Spleen (tissue), 11 donors: Measurements from ENCODE around the gene NDP. TPM values are rescaled to one million over a fixed set of nuclear protein-coding genes. Genes with fewer than 3 reads are reported as not detected.

Experiments used
- DNase-seq: peaks from one replicate; pipeline ENCODE4 v3.0.0-alpha.2; 2020
- H3K27ac ChIP-seq, 8 donors: fragments of 200-600 bp; sonication (generic) in 7 of 8; 1 replicate in 4 of 8; 2 replicates in 4 of 8; pipeline versions ENCODE4 v1.5.0 to v1.8.0; 2016 to 2021; ENCODE audit warnings: inconsistent platforms in 4 of 8, mild to moderate bottlenecking in 4 of 8, moderate library complexity in 1 of 8
- H3K27me3 ChIP-seq, 7 donors: fragments of 200-600 bp; sonication (generic) in 6 of 7; replicated peaks in 1 of 7; 1 replicate in 4 of 7; 2 replicates in 3 of 7; pipeline versions ENCODE4 v1.5.0 to v1.8.0; 2016 to 2021; ENCODE audit warnings: inconsistent platforms in 3 of 7, mild to moderate bottlenecking in 1 of 7
- H3K36me3 ChIP-seq, 6 donors: fragments of 200-600 bp; sonication (generic) in 5 of 6; 1 replicate in 4 of 6; 2 replicates in 2 of 6; pipeline versions ENCODE4 v1.5.0 to v1.8.0; 2016 to 2021; ENCODE audit warnings: inconsistent platforms in 2 of 6
- H3K4me1 ChIP-seq, 6 donors: fragments of 200-600 bp; sonication (generic) in 5 of 6; 1 replicate in 3 of 6; 2 replicates in 3 of 6; pipeline versions ENCODE4 v1.5.0 to v1.8.0; 2016 to 2021; ENCODE audit warnings: inconsistent platforms in 3 of 6
- H3K4me3 ChIP-seq, 8 donors: fragments of 200-600 bp; sonication (generic) in 7 of 8; 1 replicate in 4 of 8; 2 replicates in 4 of 8; pipeline versions ENCODE4 v1.5.0 to v1.8.0; 2016 to 2021; ENCODE audit warnings: inconsistent platforms in 4 of 8, mild to moderate bottlenecking in 4 of 8, moderate library complexity in 2 of 8
- H3K9me3 ChIP-seq, 8 donors: fragments of 200-600 bp; sonication (generic) in 7 of 8; 1 replicate in 4 of 8; 2 replicates in 4 of 8; pipeline versions ENCODE4 v1.5.0 to v1.8.0; 2016 to 2021; ENCODE audit warnings: inconsistent platforms in 4 of 8
- CTCF ChIP-seq, 11 experiments: fragments of 200-600 bp in 7 of 11; fragments of 450-650 bp in 4 of 11; sonication (generic) in 4 of 11; IDR thresholded peaks in 8 of 11; conservative IDR thresholded peaks in 3 of 11; 1 replicate in 7 of 11; 2 replicates in 4 of 11; pipeline versions ENCODE4 v1.4.0 to v1.8.0; 2016 to 2021; ENCODE audit warnings: antibody characterized with exemption in 11 of 11, inconsistent platforms in 4 of 11, mild to moderate bottlenecking in 1 of 11
- POLR2A ChIP-seq, 3 donors: fragments of 450-650 bp; IDR thresholded peaks; one replicate each; pipeline ENCODE4 v1.5.1; 2017; ENCODE audit warnings: antibody characterized with exemption in 3 of 3, mild to moderate bottlenecking in 1 of 3
- POLR2AphosphoS5 ChIP-seq, 3 donors: sonication (generic); formaldehyde crosslinking; IDR thresholded peaks; one replicate each; pipeline ENCODE4 v1.5.1; 2017; ENCODE audit warnings: antibody characterized with exemption in 3 of 3
- WGBS, 5 donors: extraction: QIAGEN DNeasy Blood & Tissue Kit in 3 of 5; methylation state at CpG; one replicate each; pipeline versions ENCODE4 v1.1.5 to v1.1.7; 2013 to 2018; 5-methylcytosine and 5-hydroxymethylcytosine counted together
- intact Hi-C: fragments of 100-400 bp; cut with DNase I; formaldehyde crosslinking; loops from one replicate; pipeline ENCODE4 v1.15.0; 2023; ENCODE audit warnings: low total_unique reads
- polyA plus RNA-seq, 3 donors: library from polyadenylated mRNA; stranded (reverse); fragments of 200-250 nt; gene quantifications; one replicate each; pipeline ENCODE4 v1.2.1, GENCODE V29; 2013
- total RNA-seq, 7 donors: library from RNA; depleted of rRNA in 3 of 7; stranded (reverse); fragments of >200 nt in 3 of 7; fragmentation: NEBNext Ultra II Directional in 4 of 7; extraction: Animal tissue kit (Norgen Biotek cat#: 25700) in 4 of 7; gene quantifications; one replicate each; pipeline versions ENCODE4 v1.1.0 to v1.2.1, GENCODE V29; 2016 to 2021
- donor health status: healthy with polysubstance abuse.
- donor health status: DM: no; HTN: no; CAD: no; lungs with moderate emphysema.
- donor health status: DM: no; HTN: no; CAD: no.
- donor health status: Bipolar disorder and iron deficiency.
- donor health status: healthy.
- donor health status: DM: no; HTN: no; CAD: no.
- donor health status: DM: yes; HTN: yes; CAD: no.

Gene NDP
- total and polyA plus RNA-seq, 10 donors = 0.04 to 0.55 (median 0.37) TPM; not detected in 6

- no peak for TF ChIP-seq POLR2AphosphoS5 (IDR thresholded peaks at IDR 0.05)
- TF ChIP-seq POLR2A (IDR thresholded peaks at IDR 0.05) = no peak
- no peak for TF ChIP-seq CTCF (IDR thresholded peaks at IDR 0.05 in 8 of 11, conservative IDR thresholded peaks at IDR 0.05 in 3 of 11)
- no peak for DNase-seq
- Histone ChIP-seq H3K4me1 (peaks cover 0 to 6% (median 2%) of the 10 kb centered on the region in 6 donors), H3K27me3 (peaks cover 0 to 62% (median 17%) of the 10 kb centered on the region in 7 donors), H3K4me3 (peak overlapping the region in 1 of 8 donors; percentile 17), H3K27ac (no peak overlapping the region), H3K36me3 (no peaks in the 10 kb centered on the region), H3K9me3 (no peaks in the 10 kb centered on the region)
- intact Hi-C loops = no loop called here
- 49 to 74% (median 66%) methylated on average over 16 to 19 of the region's 19 CpGs for WGBS, 5 donors
These were observed 926 bp downstream of the NDP start for GRCh38 chrX:43971966-43972961.

- Histone ChIP-seq H3K36me3 (no peaks in the 10 kb centered on the region), H3K27ac (no peak overlapping the region), H3K27me3 (peaks cover 0 to 55% (median 17%) of the 10 kb centered on the region in 7 donors), H3K9me3 (no peaks in the 10 kb centered on the region), H3K4me3 (no peak overlapping the region), H3K4me1 (peaks cover 0 to 6% (median 2%) of the 10 kb centered on the region in 6 donors)
- no peak for DNase-seq
- TF ChIP-seq CTCF (IDR thresholded peaks at IDR 0.05 in 8 of 11, conservative IDR thresholded peaks at IDR 0.05 in 3 of 11) = no peak
- TF ChIP-seq POLR2AphosphoS5 (IDR thresholded peaks at IDR 0.05) = no peak
- TF ChIP-seq POLR2A (IDR thresholded peaks at IDR 0.05) = no peak
- 61 to 94% (median 80%) methylated on average over 4 to 5 of the region's 5 CpGs for WGBS, 5 donors
- intact Hi-C loops = no loop called here
These were observed 2.7 kb downstream of the NDP start for GRCh38 chrX:43970528-43970927.

- Histone ChIP-seq H3K36me3 (no peaks in the 10 kb centered on the region), H3K9me3 (no peaks in the 10 kb centered on the region), H3K4me1 (peaks cover 0 to 6% (median 2%) of the 10 kb centered on the region in 6 donors), H3K27me3 (peaks cover 0 to 48% (median 17%) of the 10 kb centered on the region in 7 donors), H3K4me3 (no peak overlapping the region), H3K27ac (peak overlapping the region in 3 of 8 donors; percentile 13 to 28 (median 20))
- TF ChIP-seq POLR2AphosphoS5 (IDR thresholded peaks at IDR 0.05) (no peak), CTCF (IDR thresholded peaks at IDR 0.05 in 8 of 11, conservative IDR thresholded peaks at IDR 0.05 in 3 of 11) (no peak), POLR2A (IDR thresholded peaks at IDR 0.05) (no peak)
- intact Hi-C loops = no loop called here
- 61 to 90% (median 85%) methylated on average over 13 to 19 of the region's 19 CpGs for WGBS, 5 donors
- DNase-seq = no peak
These were observed 3.4 kb downstream of the NDP start for GRCh38 chrX:43969504-43970501.
